GM12878 (cell line): ENCODE measurements around the gene KRT6C. TPM values are rescaled to one million over a fixed set of nuclear protein-coding genes. Genes with fewer than 3 reads are reported as not detected.

Experiments
- ATAC-seq: fragments of 200-7000 bp; cut with Tn5 transposase; 3 replicates; pipeline ENCODE4 v1.9.1; 2020; ENCODE audit warnings: mild to moderate bottlenecking, moderate library complexity
- BruUV-seq: library from RNA; stranded (reverse); fragments of 400-500 nt; replicated peaks from 2 replicates; lab custom pipeline; 2021; lab: Mats Ljungman, UMichigan
- CTCF ChIA-PET: fragments of 300-600 bp; sonication (Branson Sonifier 250); formaldehyde crosslinking; extraction: SDS; loops from one replicate; lab custom pipeline; 2021; ENCODE audit warnings: inconsistent platforms; lab: Yijun Ruan, JAX
- POLR2A ChIA-PET: fragments of 350-600 bp; formaldehyde crosslinking; extraction: SDS; loops from one replicate; lab custom pipeline; 2021; ENCODE audit warnings: inconsistent platforms; lab: Charles Lee
- RAD21 ChIA-PET: fragments of 300-600 bp; sonication (Branson Sonifier 250); formaldehyde crosslinking; loops from one replicate; lab custom pipeline; 2023; ENCODE audit warnings: antibody characterized with exemption; ENCODE audit not compliant: unreplicated experiment; lab: Charles Lee
- SMC1A ChIA-PET: fragments of 300-600 bp; sonication (Branson Sonifier 250); formaldehyde crosslinking; loops from one replicate; lab custom pipeline; 2023; ENCODE audit not compliant: unreplicated experiment, uncharacterized antibody; lab: Charles Lee
- DNase-seq: peaks from one replicate; pipeline ENCODE4 v3.0.0-alpha.2; 2011; ENCODE audit warnings: low read depth, low spot score
- FAIRE-seq: peaks from 3 replicates; lab custom pipeline; 2011; peaks lifted over from hg19 to GRCh38; lab: Jason Lieb, UNC
- H2AFZ ChIP-seq: 2 replicates; pipeline ENCODE4 v1.6.0; 2011; ENCODE audit warnings: low read depth, low read length, control low read depth; ENCODE audit not compliant: control insufficient read depth
- H3K27ac ChIP-seq: 2 replicates; pipeline ENCODE4 v1.5.1; 2011; ENCODE audit warnings: control low read depth; ENCODE audit not compliant: control insufficient read depth, insufficient read depth
- H3K27me3 ChIP-seq, 2 experiments: replicated peaks in 1 of 2; 2 replicates each; pipeline versions ENCODE4 v1.6.0 to v1.6.1; 2011; ENCODE audit warnings: low read length in 1 of 2; ENCODE audit not compliant: control insufficient read depth in 2 of 2, insufficient read depth in 2 of 2
- H3K36me3 ChIP-seq, 2 experiments: 2 replicates each; pipeline ENCODE4 v1.5.1; 2011; ENCODE audit warnings: low read length in 1 of 2; ENCODE audit not compliant: control insufficient read depth in 2 of 2, insufficient read depth in 2 of 2
- H3K4me1 ChIP-seq: 2 replicates; pipeline ENCODE4 v1.6.1; 2011; ENCODE audit warnings: mild to moderate bottlenecking, low read length, moderate library complexity, mixed read lengths; ENCODE audit not compliant: control insufficient read depth, insufficient read depth
- H3K4me2 ChIP-seq: 2 replicates; pipeline ENCODE4 v1.6.0; 2011; ENCODE audit warnings: control low read depth; ENCODE audit not compliant: control insufficient read depth, insufficient read depth
- H3K4me3 ChIP-seq: fragments of 200-600 bp; sonication (generic); 2 replicates; pipeline ENCODE4 v1.5.1; 2016
- H3K79me2 ChIP-seq: 2 replicates; pipeline ENCODE4 v1.6.0; 2011; ENCODE audit warnings: low read length; ENCODE audit not compliant: control insufficient read depth, insufficient read depth
- H3K9ac ChIP-seq: 2 replicates; pipeline ENCODE4 v1.8.0; 2011; ENCODE audit warnings: low read length, control low read depth, mixed read lengths; ENCODE audit not compliant: control insufficient read depth, insufficient read depth
- H3K9me3 ChIP-seq: replicated peaks from 3 replicates; pipeline ENCODE4 v1.5.1; 2011; ENCODE audit warnings: mild to moderate bottlenecking, low read length; ENCODE audit not compliant: control insufficient read depth, insufficient read depth
- H4K20me1 ChIP-seq: 2 replicates; pipeline ENCODE4 v1.6.0; 2011; ENCODE audit not compliant: control insufficient read depth, insufficient read depth
- CBFB ChIP-seq: IDR thresholded peaks from 2 replicates; pipeline ENCODE4 v1.6.1; 2016; ENCODE audit warnings: antibody characterized with exemption, low read depth
- NR2C1 ChIP-seq: fragments of 450-650 bp; IDR thresholded peaks from 2 replicates; pipeline ENCODE4 v1.6.1; 2017; ENCODE audit warnings: antibody characterized with exemption, mild to moderate bottlenecking, moderate library complexity
- POU2F2 ChIP-seq: IDR thresholded peaks from 3 replicates; pipeline ENCODE4 v1.6.1; 2011; ENCODE audit warnings: low read depth, mild to moderate bottlenecking, low read length, borderline replicate concordance
- SREBF2 ChIP-seq: IDR thresholded peaks from 2 replicates; pipeline ENCODE4 v1.6.1; 2012; ENCODE audit warnings: mild to moderate bottlenecking, low read length
- SRF ChIP-seq, 2 experiments: IDR thresholded peaks; 2 replicates each; pipeline ENCODE4 v1.6.1; 2011; ENCODE audit warnings: low read depth in 2 of 2, low read length in 2 of 2, mild to moderate bottlenecking in 1 of 2, moderate library complexity in 1 of 2
- TCF3 ChIP-seq: IDR thresholded peaks from 2 replicates; pipeline ENCODE4 v1.6.1; 2012; ENCODE audit warnings: low read depth, mild to moderate bottlenecking, low read length, borderline replicate concordance; ENCODE audit not compliant: insufficient read depth
- TCF7 ChIP-seq: IDR thresholded peaks from 2 replicates; pipeline ENCODE4 v1.6.1; 2014; ENCODE audit warnings: antibody characterized with exemption, borderline replicate concordance
- YBX1 ChIP-seq: fragments of 450-650 bp; IDR thresholded peaks from 2 replicates; pipeline ENCODE4 v1.6.1; 2016; ENCODE audit warnings: antibody characterized with exemption
- ZBED1 ChIP-seq: IDR thresholded peaks from 2 replicates; pipeline ENCODE4 v1.6.1; 2016; ENCODE audit warnings: borderline replicate concordance
- WGBS: methylation state at CpG from one replicate; pipeline ENCODE4 v1.1.6; 2016; ENCODE audit warnings: low lambda C conversion rate; ENCODE audit not compliant: insufficient replicate concordance, insufficient coverage; ENCODE audit errors: missing lambda C conversion rate; 5-methylcytosine and 5-hydroxymethylcytosine counted together
- in situ Hi-C: fragments of 300-500 bp; cut with MboI; formaldehyde crosslinking; loops from 9 replicates; pipeline ENCODE4 v1.14.3; 2018; ENCODE audit warnings: mixed read lengths
- intact Hi-C: fragments of 100-400 bp; cut with micrococcal nuclease; formaldehyde crosslinking; loops from one replicate; pipeline ENCODE4 v1.14.2; 2022; ENCODE audit not compliant: unreplicated experiment
- polyA plus RNA-seq, 11 experiments: library from polyadenylated mRNA; depleted of rRNA in 4 of 11; unstranded in 6 of 11; stranded (reverse) in 5 of 11; fragments of >200 nt; fragmentation: Nextera tagmentation in 4 of 11; fragmentation: Illumina TruSeq in 1 of 11; extraction: Ambion mirVana in 4 of 11; extraction: Trizol in 1 of 11; gene quantifications; 1 replicate in 1 of 11; 2 replicates in 10 of 11; pipeline versions ENCODE4 v1.2.1 to v1.2.3, GENCODE V29; 2011 to 2016; ENCODE audit warnings: inconsistent platforms in 2 of 11, missing spikeins in 2 of 11, low read depth in 1 of 11
- total RNA-seq, 4 experiments: library from RNA; depleted of rRNA in 3 of 4; stranded (reverse); fragments of >200 nt in 3 of 4; fragmentation: Illumina TruSeq in 1 of 4; extraction: Trizol in 1 of 4; gene quantifications; 2 replicates each; pipeline versions ENCODE4 v1.2.1 to v1.2.3, GENCODE V29; 2013 to 2021
- TF ChIP-seq, protein P1 (sequence below): fragments of 450-650 bp; IDR thresholded peaks from 2 replicates; pipeline ENCODE4 v1.6.1; 2016; ENCODE audit warnings: mild to moderate bottlenecking, moderate library complexity, borderline replicate concordance
- TF ChIP-seq, protein P2 (sequence below): fragments of 450-650 bp; formaldehyde crosslinking; IDR thresholded peaks from 2 replicates; pipeline ENCODE4 v1.4.0; 2020; ENCODE audit warnings: mild to moderate bottlenecking, moderate library complexity

The KRT6C gene
- total and polyA plus RNA-seq, 10 of the 15 experiments (the other 5 are each of a cell fraction or from before 2014, with no cell fraction given) = not detected

DNA sequence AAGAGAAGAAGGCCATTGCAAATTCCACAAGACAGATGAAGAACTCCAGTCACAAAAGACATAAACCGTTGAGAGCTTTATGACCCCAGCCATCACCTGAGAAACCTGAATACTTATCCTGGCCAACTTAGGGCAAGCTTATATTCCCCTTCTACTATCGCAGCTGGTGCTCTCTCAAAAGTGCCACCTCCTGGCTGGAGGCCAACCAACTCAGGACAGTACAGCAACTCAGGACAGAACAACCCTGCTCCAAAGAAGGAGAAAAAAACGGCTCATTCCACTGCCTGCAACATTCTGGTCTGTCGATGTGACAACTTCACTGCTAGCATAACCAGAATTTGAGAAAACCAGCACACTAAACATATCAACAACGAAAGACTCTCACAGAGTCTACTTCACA lies 11.9 kb downstream of the KRT6C start:
- ChIA-PET POLR2A (no interaction called here), RAD21 (no interaction called here), SMC1A (no interaction called here), CTCF (interaction anchor here (1.5 kb wide), 1 partner anchor 88 kb away, joined by 3 read pairs; no protein-coding TSS in a partner anchor)
- no peak overlapping the region for H3K9ac ChIP-seq
- H3K4me1 ChIP-seq = no peaks in the 10 kb centered on the region
- H3K36me3 ChIP-seq = no peaks in the 10 kb centered on the region
- H3K27ac ChIP-seq = no peak overlapping the region
- no peak overlapping the region for H3K4me3 ChIP-seq
- no peaks in the 10 kb centered on the region for H3K27me3 ChIP-seq
- 8% methylated on average over 5 of the region's 5 CpGs for WGBS
- H2AFZ ChIP-seq = no peak overlapping the region
- DNase-seq (no peak), ATAC-seq (no peak), FAIRE-seq (no peak)
- H4K20me1 ChIP-seq = no peaks in the 10 kb centered on the region
- TF ChIP-seq NR2C1 = no peak
- TF ChIP-seq TCF7 = no peak
- no peak for TF ChIP-seq SRF (IDR thresholded peaks at IDR 0.05; ENCODE audit: low read depth in 2 of 2, low read length in 2 of 2)
- BruUV-seq = no TSS peak
- H3K79me2 ChIP-seq = no peaks in the 10 kb centered on the region
- no peak overlapping the region for H3K4me2 ChIP-seq
- H3K9me3 ChIP-seq = no peaks in the 10 kb centered on the region
- intact Hi-C loops (no loop called here), in situ Hi-C loops (no loop called here)

DNA sequence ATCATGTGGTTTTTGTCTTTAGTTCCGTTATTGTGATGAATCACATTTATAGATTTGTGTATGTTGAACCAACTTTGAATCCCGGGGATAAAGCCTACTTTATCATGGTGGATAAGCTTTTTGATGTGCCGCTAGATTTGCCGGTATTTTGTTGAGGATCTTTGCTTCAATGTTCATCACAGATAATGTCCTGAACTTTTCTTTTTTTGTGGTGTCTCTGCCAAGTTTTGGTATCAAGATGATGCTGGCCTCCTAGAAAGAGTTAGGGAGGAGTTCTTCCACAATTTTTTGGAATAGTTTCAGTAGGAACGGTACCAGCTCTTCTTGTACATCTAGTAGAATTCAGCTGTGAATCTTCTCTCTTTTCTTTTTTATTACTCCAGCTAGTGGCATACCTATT lies 14.7 kb downstream of the KRT6C start:
- CTCF ChIA-PET = interaction anchor here (0.7 kb wide), 1 partner anchor 98 kb away, joined by 3 read pairs; no protein-coding TSS in a partner anchor
- RAD21 ChIA-PET = no interaction called here
- no peak for FAIRE-seq
- Histone ChIP-seq H3K4me2 (no peak overlapping the region), H3K4me3 (no peak overlapping the region), H3K4me1 (no peaks in the 10 kb centered on the region), H3K27ac (no peak overlapping the region), H3K79me2 (no peaks in the 10 kb centered on the region), H2AFZ (no peak overlapping the region), H3K9me3 (no peaks in the 10 kb centered on the region), H3K27me3 (peaks cover 0 to 2% of the 10 kb centered on the region in 2 experiments; a peak in 1 of 4 replicates), H3K36me3 (no peaks in the 10 kb centered on the region), H3K9ac (no peak overlapping the region), H4K20me1 (no peaks in the 10 kb centered on the region)
- in situ Hi-C loops (no loop called here), intact Hi-C loops (no loop called here)
- BruUV-seq = no TSS peak
- ATAC-seq = no peak
- WGBS = 39% methylated on average over 5 of the region's 5 CpGs
- POLR2A ChIA-PET = no interaction called here
- DNase-seq = no peak
- SMC1A ChIA-PET = no interaction called here
- TF ChIP-seq CBFB (no peak), YBX1 (no peak), POU2F2 (no peak), SRF (IDR thresholded peaks at IDR 0.05; ENCODE audit: low read depth in 2 of 2, low read length in 2 of 2) (no peak), TCF3 (no peak), ZBED1 (no peak), SREBF2 (no peak)
- TF ChIP-seq, protein P1, sequence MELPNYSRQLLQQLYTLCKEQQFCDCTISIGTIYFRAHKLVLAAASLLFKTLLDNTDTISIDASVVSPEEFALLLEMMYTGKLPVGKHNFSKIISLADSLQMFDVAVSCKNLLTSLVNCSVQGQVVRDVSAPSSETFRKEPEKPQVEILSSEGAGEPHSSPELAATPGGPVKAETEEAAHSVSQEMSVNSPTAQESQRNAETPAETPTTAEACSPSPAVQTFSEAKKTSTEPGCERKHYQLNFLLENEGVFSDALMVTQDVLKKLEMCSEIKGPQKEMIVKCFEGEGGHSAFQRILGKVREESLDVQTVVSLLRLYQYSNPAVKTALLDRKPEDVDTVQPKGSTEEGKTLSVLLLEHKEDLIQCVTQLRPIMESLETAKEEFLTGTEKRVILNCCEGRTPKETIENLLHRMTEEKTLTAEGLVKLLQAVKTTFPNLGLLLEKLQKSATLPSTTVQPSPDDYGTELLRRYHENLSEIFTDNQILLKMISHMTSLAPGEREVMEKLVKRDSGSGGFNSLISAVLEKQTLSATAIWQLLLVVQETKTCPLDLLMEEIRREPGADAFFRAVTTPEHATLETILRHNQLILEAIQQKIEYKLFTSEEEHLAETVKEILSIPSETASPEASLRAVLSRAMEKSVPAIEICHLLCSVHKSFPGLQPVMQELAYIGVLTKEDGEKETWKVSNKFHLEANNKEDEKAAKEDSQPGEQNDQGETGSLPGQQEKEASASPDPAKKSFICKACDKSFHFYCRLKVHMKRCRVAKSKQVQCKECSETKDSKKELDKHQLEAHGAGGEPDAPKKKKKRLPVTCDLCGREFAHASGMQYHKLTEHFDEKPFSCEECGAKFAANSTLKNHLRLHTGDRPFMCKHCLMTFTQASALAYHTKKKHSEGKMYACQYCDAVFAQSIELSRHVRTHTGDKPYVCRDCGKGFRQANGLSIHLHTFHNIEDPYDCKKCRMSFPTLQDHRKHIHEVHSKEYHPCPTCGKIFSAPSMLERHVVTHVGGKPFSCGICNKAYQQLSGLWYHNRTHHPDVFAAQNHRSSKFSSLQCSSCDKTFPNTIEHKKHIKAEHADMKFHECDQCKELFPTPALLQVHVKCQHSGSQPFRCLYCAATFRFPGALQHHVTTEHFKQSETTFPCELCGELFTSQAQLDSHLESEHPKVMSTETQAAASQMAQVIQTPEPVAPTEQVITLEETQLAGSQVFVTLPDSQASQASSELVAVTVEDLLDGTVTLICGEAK = no peak
- TF ChIP-seq, protein P2, sequence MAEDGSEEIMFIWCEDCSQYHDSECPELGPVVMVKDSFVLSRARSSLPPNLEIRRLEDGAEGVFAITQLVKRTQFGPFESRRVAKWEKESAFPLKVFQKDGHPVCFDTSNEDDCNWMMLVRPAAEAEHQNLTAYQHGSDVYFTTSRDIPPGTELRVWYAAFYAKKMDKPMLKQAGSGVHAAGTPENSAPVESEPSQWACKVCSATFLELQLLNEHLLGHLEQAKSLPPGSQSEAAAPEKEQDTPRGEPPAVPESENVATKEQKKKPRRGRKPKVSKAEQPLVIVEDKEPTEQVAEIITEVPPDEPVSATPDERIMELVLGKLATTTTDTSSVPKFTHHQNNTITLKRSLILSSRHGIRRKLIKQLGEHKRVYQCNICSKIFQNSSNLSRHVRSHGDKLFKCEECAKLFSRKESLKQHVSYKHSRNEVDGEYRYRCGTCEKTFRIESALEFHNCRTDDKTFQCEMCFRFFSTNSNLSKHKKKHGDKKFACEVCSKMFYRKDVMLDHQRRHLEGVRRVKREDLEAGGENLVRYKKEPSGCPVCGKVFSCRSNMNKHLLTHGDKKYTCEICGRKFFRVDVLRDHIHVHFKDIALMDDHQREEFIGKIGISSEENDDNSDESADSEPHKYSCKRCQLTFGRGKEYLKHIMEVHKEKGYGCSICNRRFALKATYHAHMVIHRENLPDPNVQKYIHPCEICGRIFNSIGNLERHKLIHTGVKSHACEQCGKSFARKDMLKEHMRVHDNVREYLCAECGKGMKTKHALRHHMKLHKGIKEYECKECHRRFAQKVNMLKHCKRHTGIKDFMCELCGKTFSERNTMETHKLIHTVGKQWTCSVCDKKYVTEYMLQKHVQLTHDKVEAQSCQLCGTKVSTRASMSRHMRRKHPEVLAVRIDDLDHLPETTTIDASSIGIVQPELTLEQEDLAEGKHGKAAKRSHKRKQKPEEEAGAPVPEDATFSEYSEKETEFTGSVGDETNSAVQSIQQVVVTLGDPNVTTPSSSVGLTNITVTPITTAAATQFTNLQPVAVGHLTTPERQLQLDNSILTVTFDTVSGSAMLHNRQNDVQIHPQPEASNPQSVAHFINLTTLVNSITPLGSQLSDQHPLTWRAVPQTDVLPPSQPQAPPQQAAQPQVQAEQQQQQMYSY (CRISPR knock-in tag) = no peak
